CD14-positive monocyte (primary cell): ENCODE measurements around the gene CPS1. TPM values are rescaled to one million over a fixed set of nuclear protein-coding genes. Genes with fewer than 3 reads are reported as not detected.

Experiments used
- DNase-seq, 3 donors: peaks; one replicate each; pipeline ENCODE4 v3.0.0-alpha.2; 2011 to 2022
- H2AFZ ChIP-seq: 2 replicates; pipeline ENCODE4 v1.6.0; 2012; ENCODE audit warnings: mild to moderate bottlenecking, low read depth, low read length, inconsistent platforms; ENCODE audit not compliant: insufficient read depth, poor library complexity, severe bottlenecking
- H3K27ac ChIP-seq, 2 donors: 1 replicate in 1 of 2; 2 replicates in 1 of 2; pipeline ENCODE4 v1.5.1; 2012 to 2013; ENCODE audit warnings: low read length in 2 of 2, control low read depth in 1 of 2, inconsistent platforms in 1 of 2, low read depth in 1 of 2, mild to moderate bottlenecking in 1 of 2
- H3K27me3 ChIP-seq, 2 donors: one replicate each; pipeline versions ENCODE4 v1.6.0 to v1.6.1; 2011 to 2013; ENCODE audit warnings: low read length in 2 of 2; ENCODE audit not compliant: control insufficient read depth in 2 of 2, insufficient read depth in 2 of 2
- H3K36me3 ChIP-seq, 2 donors: replicated peaks in 1 of 2; 1 replicate in 1 of 2; 2 replicates in 1 of 2; pipeline versions ENCODE4 v1.5.1 to v1.6.1; 2012 to 2013; ENCODE audit warnings: low read length in 2 of 2, control low read depth in 1 of 2, inconsistent platforms in 1 of 2, mild to moderate bottlenecking in 1 of 2; ENCODE audit not compliant: insufficient read depth in 2 of 2, control insufficient read depth in 1 of 2
- H3K4me1 ChIP-seq, 2 donors: 1 replicate in 1 of 2; 2 replicates in 1 of 2; pipeline versions ENCODE4 v1.5.1 to v1.6.1; 2012 to 2013; ENCODE audit warnings: low read length in 2 of 2, control low read depth in 1 of 2, inconsistent platforms in 1 of 2, mild to moderate bottlenecking in 1 of 2, moderate library complexity in 1 of 2; ENCODE audit not compliant: insufficient read depth in 2 of 2, control insufficient read depth in 1 of 2
- H3K4me2 ChIP-seq: replicated peaks from 2 replicates; pipeline ENCODE3; 2012; ENCODE audit warnings: low read length, moderate library complexity, mild to moderate bottlenecking; ENCODE audit not compliant: poor library complexity, severe bottlenecking; ENCODE audit errors: extremely low read depth
- H3K4me3 ChIP-seq, 3 experiments: fragments of 200-600 bp in 1 of 3; sonication (generic) in 1 of 3; replicated peaks in 1 of 3; 1 replicate in 2 of 3; 2 replicates in 1 of 3; pipeline ENCODE4 v1.5.1; 2011 to 2013; ENCODE audit warnings: low read length in 3 of 3, mild to moderate bottlenecking in 3 of 3, control low read depth in 2 of 3, low read depth in 2 of 3, inconsistent platforms in 1 of 3, moderate library complexity in 1 of 3
- H3K79me2 ChIP-seq: 2 replicates; pipeline ENCODE4 v1.6.0; 2012; ENCODE audit warnings: mild to moderate bottlenecking, control low read depth, inconsistent platforms, low read length, moderate library complexity; ENCODE audit not compliant: insufficient read depth
- H3K9ac ChIP-seq: 2 replicates; pipeline ENCODE4 v1.6.0; 2017; ENCODE audit warnings: low read length, mild to moderate bottlenecking; ENCODE audit not compliant: insufficient read depth, poor library complexity, severe bottlenecking
- H3K9me3 ChIP-seq, 2 donors: replicated peaks in 1 of 2; 1 replicate in 1 of 2; 2 replicates in 1 of 2; pipeline versions ENCODE4 v1.5.1 to v1.6.1; 2012 to 2013; ENCODE audit warnings: low read length in 2 of 2, control low read depth in 1 of 2; ENCODE audit not compliant: control insufficient read depth in 1 of 2, insufficient read depth in 1 of 2
- H4K20me1 ChIP-seq: 2 replicates; pipeline ENCODE4 v1.6.0; 2012; ENCODE audit warnings: mild to moderate bottlenecking, low read length, control low read depth, moderate library complexity; ENCODE audit not compliant: insufficient read depth
- H3K27ac Mint-ChIP-seq, 7 donors: one replicate each; pipeline ENCODE4 v1.8.0; 2020; ENCODE audit warnings: mild to moderate bottlenecking in 7 of 7, mixed read lengths in 7 of 7, moderate library complexity in 6 of 7, inconsistent platforms in 2 of 7
- H3K27me3 Mint-ChIP-seq, 3 donors: one replicate each; pipeline ENCODE4 v1.8.0; 2021 to 2022; ENCODE audit warnings: low read depth in 3 of 3, mild to moderate bottlenecking in 3 of 3, mixed read lengths in 3 of 3, moderate library complexity in 3 of 3, inconsistent platforms in 1 of 3
- H3K36me3 Mint-ChIP-seq, 2 donors: one replicate each; pipeline ENCODE4 v1.8.0; 2020; ENCODE audit warnings: mixed read lengths in 2 of 2, inconsistent platforms in 1 of 2, mild to moderate bottlenecking in 1 of 2
- H3K4me1 Mint-ChIP-seq: one replicate; pipeline ENCODE4 v1.8.0; 2020; ENCODE audit warnings: mild to moderate bottlenecking, mixed read lengths
- H3K4me3 Mint-ChIP-seq, 2 donors: one replicate each; pipeline ENCODE4 v1.8.0; 2020; ENCODE audit warnings: mild to moderate bottlenecking in 2 of 2, mixed read lengths in 2 of 2, moderate library complexity in 1 of 2
- H3K9me3 Mint-ChIP-seq, 7 donors: one replicate each; pipeline ENCODE4 v1.8.0; 2020 to 2022; ENCODE audit warnings: mixed read lengths in 7 of 7, mild to moderate bottlenecking in 6 of 7, moderate library complexity in 6 of 7, inconsistent platforms in 2 of 7
- CTCF ChIP-seq: fragments of 200-600 bp; IDR thresholded peaks from one replicate; pipeline ENCODE4 v1.8.0; 2022; ENCODE audit warnings: antibody characterized with exemption, mild to moderate bottlenecking
- intact Hi-C, 2 donors: fragments of 100-400 bp; cut with micrococcal nuclease; formaldehyde crosslinking; loops; one replicate each; pipeline versions ENCODE4 v1.15.0 to v1.15.1; 2023
- polyA plus RNA-seq, 3 donors: library from polyadenylated mRNA; depleted of rRNA in 1 of 3; unstranded in 2 of 3; stranded (reverse) in 1 of 3; fragments of 300-500 nt in 2 of 3; fragments of >200 nt in 1 of 3; fragmentation: Illumina TruSeq in 2 of 3; gene quantifications; 1 replicate in 2 of 3; 2 replicates in 1 of 3; pipeline ENCODE4 v1.2.3, GENCODE V29; 2012 to 2021

Gene CPS1
- polyA plus RNA-seq, 3 donors = not detected

- no peaks in the 10 kb centered on the region for H3K36me3 Mint-ChIP-seq
- no peak overlapping the region for H3K4me3 Mint-ChIP-seq
- H3K27ac Mint-ChIP-seq = no peak overlapping the region
- Histone ChIP-seq H3K27ac (no peak overlapping the region), H4K20me1 (no peaks in the 10 kb centered on the region), H3K36me3 (no peaks in the 10 kb centered on the region), H3K9ac (no peak overlapping the region), H3K4me2 (no peak overlapping the region), H3K4me1 (no peaks in the 10 kb centered on the region), H2AFZ (no peak overlapping the region), H3K27me3 (no peaks in the 10 kb centered on the region), H3K79me2 (no peaks in the 10 kb centered on the region), H3K4me3 (no peak overlapping the region), H3K9me3 (no peaks in the 10 kb centered on the region)
- intact Hi-C loops = no loop called here
- no peak for DNase-seq
- no peaks in the 10 kb centered on the region for H3K27me3 Mint-ChIP-seq
- peaks cover 0 to 2% (median 0%) of the 10 kb centered on the region in 7 donors for H3K9me3 Mint-ChIP-seq
- no peaks in the 10 kb centered on the region for H3K4me1 Mint-ChIP-seq
- TF ChIP-seq CTCF = no peak
Measured at GRCh38 chr2:210555555-210555954, 844 bp upstream of the CPS1 start.

- Histone ChIP-seq H3K9me3 (no peaks in the 10 kb centered on the region), H3K27me3 (no peaks in the 10 kb centered on the region), H3K27ac (no peak overlapping the region), H2AFZ (no peak overlapping the region), H3K4me2 (no peak overlapping the region), H3K4me1 (no peaks in the 10 kb centered on the region), H4K20me1 (no peaks in the 10 kb centered on the region), H3K9ac (no peak overlapping the region), H3K36me3 (no peaks in the 10 kb centered on the region), H3K79me2 (no peaks in the 10 kb centered on the region), H3K4me3 (no peak overlapping the region)
- Mint-ChIP-seq H3K27me3 (no peaks in the 10 kb centered on the region), H3K4me3 (no peak overlapping the region), H3K4me1 (no peaks in the 10 kb centered on the region), H3K36me3 (no peaks in the 10 kb centered on the region), H3K27ac (no peak overlapping the region), H3K9me3 (peaks cover 0 to 2% (median 0%) of the 10 kb centered on the region in 7 donors)
- no peak for DNase-seq
- intact Hi-C loops = no loop called here
- no peak for TF ChIP-seq CTCF
Measured at GRCh38 chr2:210557721-210558120, 1.3 kb downstream of the CPS1 start.
